ENCODE measurements around the gene CDC14C.

CDC14C gene

GRCh38 chr7:48976850-48977249, 52.5 kb downstream of the CDC14C start:
- no peak for DNase-seq

Data from fibroblast of skin of right quadriceps (primary cell).